ENCODE results near the gene LHX5.

The LHX5 gene

DNA sequence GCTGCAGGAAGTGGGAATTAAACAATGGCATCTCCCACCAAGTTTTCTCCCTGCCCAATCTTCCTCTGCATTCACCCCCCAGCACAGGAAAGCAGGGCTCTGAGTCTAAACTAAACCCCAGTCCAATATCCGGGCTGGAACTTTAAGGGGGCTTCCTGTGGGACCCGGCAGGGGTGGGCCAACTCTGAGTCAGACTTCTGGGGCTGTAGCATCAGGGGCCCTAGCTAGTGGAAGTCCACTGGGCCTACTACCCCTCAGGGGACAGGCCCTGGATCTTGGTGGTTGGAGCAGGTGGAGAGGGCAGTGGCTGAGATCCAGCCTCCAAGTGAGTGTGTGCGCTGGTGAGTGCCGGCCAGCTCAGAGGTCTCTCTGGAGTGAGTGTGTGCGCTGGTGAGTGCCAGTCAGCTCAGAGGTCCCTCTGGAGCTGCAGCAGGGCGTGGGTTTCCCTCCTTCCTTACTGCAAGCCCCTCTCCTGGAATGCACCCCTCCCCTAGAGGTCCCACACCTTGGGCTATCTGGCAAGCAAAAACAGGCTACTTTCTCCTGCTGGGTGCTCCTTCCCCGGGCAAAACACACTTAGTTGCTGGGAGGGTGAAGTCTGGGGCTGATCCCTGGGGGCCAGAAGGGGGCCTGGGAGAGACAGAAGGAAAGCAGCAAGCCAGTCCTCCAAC is 5.6 kb upstream of the LHX5 start:
- no peak for DNase-seq

DNA sequence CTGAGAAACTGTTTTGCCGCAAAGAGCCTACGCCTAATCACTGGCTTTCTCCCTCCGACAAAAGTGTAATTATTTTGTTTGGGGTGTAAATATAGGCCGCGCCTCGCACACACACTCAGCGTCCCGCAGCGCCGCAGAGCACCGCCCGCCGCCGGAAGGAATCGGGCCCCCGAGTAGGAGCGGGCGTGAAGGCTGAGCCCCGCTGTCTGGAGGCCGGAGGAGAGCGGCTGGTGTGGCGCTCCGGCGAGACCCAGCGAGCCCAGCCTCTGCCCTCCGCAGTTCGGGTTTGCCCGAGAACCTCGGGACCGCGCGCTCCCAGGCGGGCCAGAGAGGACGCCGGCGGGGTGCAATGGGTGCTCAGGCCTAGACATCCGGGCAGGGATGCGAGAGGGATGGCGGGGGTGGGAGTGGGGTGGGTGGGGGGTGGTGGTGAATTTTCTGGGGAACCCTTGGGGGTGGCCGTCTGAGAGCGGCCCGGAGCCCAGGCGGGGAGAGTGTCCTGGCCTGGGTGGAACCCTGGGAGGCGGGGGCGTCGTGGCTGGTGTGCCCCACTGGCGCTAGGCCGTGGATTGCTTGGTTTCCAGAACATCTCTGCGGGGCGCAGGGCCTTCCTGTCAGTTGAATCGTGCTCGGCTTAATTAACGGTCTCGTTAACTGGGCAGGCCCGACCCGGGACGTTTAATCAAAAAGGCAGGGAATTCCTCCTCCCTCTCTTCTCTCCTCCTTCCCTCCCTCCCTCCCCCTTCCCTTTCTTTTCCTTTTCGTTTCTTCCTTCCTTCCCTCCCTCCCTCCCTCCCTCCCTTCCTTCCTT is 4.7 kb upstream of the LHX5 start:
- no peak for DNase-seq

DNA sequence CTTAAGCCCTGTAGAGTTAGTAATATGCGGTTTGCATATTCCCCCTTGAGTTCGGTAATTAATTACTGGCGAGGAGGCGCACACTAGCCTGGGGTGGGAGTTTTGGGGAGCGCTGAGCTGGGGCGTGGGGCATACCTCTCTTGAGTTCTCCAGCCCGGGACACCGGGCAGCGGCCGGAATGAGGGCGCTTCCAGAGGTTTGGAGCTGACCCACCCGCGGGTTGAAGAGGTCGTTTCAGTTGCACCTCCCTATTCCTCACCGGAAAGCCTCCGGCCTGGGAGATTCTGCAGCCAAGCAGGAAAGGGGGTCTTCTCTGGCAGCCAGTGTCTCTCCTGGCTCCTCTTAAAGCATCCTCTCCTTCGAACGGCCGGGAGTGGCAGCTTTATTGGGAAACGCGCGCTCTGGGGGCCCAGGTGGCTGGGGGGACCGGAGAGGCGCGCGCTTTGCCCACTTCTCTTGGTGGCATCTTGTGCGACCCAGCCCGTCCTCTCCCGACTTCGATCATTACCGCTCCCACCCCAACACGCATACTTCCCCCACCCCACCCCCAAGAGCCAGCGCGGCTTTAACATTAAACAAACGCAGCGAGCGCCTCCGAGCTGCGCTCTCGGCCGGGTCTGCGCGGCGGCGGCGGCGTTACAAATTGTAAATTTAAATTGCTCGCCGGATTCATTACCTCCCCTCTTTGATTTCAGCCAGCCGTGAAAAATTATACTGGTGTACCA is 3.9 kb upstream of the LHX5 start:
- DNase-seq, result no peak

DNA sequence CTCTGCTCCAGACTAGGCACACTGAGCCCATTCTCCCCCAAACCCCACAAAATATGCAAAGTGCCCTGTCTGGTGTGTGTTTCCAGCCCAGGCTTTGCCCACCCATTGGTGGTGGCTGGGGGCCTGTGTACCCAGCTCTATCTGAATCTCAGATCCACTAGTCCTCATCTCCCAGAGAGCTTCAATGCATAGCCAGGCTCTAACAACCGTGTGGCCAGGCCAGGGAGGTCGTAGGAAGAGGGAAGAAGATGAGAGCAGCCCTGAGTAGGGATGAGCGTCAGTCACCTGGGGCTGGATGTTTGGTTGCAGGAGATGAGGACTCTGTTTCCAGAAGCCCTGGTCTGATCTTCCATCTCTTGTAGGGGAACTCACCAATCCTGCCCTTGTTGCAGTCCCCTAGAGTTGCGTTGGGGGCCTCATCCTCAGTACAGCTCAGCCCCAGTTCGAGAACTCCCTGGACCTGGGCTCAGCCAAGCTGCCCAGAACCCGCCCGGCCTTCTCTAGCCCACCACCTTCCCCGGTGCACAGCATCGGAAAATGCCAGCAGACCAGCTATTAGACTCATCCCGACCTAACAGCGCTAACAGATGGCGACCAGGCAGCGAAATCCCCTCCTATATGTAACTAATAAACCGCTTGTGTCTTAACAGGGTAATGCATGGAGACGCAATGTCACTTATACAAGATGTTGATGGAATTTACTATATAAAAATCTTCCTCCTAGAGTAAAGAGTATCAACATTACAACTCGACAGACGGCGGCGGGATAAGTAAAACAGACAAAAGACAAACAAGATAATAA is 3.2 kb upstream of the LHX5 start:
- no peak for DNase-seq

DNA sequence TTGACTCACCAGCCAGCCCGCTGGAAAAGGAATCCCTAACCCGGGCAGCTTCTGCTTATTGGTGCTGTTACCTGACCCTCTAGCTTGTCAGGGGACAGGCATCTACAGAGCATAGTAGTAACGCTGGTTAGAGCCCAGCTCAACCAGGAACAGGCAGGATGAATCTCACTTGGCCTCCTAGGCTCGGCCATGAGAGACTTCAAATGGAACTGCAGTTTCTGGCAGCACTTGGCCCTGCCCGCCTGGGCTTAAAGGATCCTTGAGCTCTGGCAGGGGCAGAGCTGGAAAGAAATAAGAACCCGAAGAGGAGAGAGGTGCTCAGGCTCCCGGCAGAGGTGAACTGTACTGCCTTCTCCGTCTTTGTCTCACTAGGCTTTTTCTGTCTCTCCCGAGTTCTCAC is 2.3 kb upstream of the LHX5 start:
- DNase-seq, result no peak

DNA sequence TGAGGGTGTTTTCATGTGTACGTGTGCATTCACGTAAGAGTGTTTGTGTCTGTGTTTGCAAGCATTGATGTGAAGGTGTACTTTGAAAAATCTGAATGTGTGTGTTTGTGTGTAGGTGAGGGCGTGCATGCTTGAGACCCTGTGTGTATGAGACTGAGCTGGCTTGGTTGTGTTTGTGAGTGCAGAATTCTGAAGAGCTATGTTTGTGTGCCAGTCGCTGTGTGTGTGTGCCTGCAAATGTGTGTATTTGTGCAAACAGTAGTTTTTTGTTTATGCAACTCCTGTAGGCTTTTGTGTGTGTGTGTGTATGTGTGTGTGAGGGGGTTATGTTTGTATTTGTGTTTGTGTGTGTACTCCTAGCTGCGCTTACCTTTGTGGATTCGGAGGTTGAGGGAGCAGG is 1.7 kb upstream of the LHX5 start:
- no peak for DNase-seq

DNA sequence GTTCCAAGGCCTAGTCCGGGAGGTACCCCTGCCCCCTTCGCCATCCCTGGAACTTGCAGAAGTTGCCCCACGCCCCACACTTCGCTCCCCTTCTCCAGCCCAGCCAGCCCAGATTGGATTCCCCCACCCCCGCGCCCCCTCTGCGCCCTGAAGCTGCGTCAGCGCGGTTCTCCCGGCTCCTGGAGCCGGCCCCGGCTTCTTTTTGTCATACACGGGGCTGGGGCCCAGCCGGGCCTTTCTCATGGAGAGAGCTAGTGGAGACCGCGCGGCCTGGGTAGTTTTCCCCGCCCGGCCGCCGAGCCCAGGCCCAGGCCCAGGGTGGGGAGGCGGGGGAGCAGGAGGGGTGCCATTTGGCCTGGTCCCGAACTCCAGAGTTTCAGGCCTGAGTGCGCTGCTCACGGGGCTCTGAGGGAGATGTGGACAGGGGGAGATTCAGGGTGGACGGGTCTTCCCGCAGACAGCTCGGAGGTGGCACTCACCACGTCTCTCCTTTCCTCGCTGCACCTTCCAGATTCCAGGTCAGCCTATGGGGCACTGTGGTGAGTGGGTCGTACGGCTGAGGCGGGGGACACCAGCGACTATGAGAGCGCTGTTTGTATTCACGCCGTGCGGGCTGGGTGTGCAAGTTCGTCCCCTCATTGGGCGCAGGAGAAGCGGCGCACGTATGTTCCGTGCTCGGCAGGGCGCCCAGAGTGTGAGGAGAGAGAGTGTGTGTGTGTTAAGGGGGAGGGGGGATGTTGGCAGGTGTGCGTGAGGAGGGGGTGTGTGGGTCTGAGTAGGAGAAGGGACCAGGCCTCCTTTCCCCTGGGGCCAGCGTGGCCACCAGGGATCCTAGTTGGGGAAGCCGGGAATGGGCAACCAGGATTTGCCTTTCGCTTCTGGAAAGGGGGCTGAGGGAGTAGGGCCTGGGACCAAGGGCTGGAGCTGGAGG is 785 bp upstream of the LHX5 start:
- DNase-seq, result no peak

DNA sequence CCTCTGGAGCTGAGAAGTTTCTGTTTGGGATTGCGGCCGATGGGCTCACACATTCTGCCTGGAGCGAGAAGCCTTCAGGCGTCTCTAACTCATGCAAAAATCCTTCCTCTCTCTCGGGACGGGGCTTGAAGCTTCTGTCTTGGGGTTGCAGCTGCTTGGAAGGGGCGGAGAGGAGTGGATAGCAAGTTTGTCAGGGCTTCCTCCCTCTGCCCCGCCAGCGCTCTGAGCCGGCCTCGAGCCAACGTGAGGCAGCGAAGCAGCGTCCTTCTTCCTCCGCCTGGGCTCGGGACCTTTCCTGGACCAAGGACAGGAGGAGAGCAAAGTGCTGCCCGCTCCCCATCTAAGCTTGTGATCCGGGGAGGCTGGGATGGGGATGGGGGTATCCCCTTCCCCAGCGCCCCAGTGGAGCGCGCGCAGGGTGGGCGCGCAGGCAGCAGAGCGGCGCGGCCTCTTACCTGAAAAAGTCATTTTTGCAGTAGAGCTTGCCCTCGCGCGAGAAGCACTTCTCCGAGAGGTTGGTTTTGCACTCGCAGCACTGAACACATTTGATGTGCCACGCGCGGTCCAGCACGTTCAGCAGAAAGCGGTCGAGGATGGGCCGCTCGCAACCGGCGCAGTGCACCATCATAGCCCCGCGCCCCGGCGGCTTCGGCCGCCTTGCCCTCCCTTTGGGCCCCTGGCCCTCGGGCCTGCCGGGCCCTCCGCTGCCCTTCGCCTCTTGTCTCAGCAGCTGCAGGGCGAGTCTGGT is 626 bp downstream of the LHX5 start:
- DNase-seq, result no peak

DNA sequence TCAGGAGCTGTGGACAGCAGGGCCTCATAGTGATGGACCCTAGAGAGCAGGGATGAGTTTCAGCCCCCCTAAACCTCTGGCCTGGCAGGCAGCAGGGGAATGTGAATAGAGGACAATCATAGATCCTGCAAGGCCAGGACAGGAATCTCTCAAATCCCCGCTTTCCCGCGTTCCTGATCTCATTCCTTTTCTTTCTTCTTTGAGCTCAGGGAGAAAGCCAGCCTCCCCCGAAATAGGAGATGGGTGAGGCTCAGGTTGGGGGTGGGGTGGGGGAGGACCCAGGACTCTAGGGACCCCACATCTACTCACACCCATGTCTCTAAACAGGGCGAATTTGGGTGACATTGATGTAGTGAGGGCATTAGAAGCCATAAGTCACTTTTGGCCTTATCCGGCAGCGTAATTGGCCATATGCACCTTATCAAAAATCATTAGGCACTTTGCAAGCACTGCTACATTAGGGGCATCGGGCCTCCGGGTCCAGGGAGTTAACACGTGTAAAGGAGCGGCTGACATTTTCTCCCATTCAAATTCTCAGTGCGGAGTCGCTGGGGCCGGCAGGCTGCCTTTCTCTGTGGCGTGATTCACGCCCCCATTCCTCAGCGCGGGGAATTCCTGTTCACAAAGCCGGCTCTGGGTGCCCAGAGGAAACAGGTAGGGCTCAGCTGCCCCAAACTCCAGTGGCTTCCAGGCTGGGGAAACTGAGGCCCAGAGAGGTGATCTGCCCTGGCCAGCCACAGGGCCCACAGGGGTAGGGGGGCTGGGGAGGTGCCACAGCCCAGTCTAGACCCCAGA is 1.5 kb downstream of the LHX5 start:
- no peak for DNase-seq

DNA sequence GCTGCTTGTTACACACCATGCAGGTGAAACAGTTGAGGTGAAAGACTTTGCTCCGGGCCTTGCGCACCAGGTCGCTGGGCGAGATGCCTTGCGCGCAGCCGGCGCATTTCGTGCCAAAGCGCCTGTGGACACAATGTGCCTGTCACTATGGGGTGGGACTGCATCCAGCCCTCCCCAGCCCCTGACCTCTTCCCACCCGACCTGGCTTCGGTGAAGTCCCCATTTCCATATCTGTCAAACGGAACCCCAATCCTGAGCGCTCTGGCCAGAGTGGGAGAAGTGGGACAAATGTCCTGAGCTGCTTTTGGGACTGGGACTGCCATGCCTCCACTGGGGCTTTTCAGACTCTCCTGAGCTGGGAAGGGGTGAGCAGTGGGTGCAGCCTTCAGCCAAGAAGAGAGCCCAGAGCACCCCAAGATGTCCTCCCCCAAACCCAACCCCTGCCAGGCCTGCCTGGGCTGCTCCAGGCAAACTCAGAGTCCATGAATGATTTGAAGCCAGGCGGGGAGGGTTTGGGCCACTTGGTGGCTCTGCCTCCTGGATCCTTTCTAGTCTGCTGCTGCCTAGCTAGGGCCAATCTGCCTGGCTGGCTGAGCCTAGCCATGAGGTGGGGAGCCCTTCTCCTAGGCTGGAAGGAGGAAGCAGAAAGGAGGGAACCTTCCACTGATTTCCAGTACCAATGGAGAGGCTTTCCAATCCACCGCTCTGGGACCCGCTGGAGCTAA is 2.3 kb downstream of the LHX5 start:
- no peak for DNase-seq

DNA sequence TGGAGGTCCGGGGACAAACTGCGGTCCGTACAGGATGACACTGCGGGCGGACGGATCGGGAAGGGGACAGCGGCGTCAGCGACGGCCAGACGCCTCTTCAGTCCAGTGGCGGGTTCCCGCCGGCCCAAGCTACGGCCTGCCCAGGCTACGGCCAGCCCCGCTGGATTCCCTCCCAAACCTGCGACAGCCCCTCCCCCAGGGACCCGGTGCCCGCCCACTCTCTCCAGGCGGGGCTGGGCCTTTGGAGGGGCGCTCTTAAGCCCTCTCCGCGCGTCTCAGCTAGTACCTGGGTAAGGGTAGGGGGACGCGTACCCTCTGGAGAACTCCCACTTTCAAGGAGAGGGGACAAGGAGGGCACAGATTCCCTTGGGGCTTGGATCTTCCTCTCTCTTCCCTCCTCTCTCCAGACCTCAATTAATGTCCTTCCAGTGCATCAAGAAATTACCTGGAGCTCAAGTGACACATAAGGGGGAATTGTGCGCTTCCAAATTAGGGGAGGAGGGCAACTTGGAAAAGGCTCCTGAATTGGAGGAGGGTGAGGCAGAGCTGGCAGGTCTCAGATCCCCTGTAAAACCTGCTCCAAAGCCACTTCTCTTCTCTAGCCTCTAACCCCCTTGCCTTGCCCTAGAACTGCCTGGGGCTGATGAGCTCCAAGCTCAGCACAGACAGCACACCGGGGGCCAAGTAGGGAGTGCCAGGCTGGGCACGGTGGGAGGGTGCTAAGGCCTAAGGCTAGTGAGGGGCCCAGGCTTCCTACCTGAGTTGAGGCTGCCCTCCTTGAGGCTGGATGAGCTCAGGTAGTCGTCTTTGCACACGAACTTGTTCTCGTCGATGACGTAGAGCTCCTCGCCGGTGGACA is 3.1 kb downstream of the LHX5 start:
- DNase-seq, result no peak

DNA sequence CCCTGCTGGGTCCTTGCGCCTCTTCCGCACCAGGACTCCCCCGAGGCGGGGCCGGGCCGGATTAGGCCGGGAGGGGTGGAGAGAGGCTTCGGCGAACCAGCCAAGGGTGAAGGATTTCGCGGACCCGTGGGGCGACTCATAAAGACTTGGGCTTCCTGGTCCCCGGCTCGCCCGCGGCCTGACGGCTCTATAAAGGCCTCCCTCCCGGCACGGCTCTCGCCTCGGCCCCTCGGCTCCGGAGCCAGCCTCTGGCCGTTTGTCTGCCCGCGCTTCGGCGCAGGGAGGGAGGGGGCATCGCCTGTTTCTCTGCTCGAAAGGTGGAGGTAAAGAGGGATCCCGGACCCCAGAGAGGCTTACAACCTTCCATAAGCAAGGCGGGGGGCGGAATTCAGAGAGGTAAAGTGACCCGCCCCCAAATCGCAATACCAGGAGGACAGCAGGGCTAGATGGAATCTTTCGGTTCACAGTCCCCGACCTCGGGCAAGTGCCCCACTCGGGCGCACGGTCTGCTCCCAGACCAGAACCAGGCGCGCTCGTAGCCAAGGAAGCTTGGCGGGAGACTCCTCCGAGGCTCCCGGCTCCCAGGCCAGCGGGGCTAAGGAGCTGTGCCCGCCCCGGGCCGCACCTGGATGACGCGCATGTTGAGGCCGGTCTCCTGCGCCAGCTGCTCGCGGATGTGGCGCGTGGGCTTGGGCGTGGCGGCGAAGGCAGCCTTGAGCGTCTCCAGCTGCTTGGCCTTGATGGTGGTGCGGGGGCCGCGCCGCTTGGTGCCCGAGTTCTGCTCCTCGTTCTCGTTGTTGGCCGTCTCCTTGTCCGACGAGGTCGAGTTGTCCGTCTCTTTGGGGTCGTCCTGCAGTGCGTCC is 3.9 kb downstream of the LHX5 start:
- no peak for DNase-seq

DNA sequence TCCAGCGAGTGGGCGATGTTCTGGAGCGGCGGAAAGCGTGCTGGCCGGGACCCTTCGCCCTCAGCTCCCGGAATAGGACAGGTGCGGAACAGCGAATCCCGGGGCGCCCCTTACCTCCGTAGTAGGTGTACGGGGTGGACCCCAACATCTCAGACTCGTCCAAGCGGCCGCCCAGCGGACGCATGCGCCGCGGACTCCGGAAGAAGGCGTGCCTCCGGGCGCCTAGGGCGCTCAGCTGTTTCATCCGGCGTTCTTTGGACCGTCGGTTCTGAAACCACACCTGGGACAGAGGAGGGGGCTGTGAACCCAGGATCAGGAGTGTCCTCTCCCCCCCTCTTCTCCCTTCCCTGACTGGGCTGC is 4.5 kb downstream of the LHX5 start:
- DNase-seq, result no peak

DNA sequence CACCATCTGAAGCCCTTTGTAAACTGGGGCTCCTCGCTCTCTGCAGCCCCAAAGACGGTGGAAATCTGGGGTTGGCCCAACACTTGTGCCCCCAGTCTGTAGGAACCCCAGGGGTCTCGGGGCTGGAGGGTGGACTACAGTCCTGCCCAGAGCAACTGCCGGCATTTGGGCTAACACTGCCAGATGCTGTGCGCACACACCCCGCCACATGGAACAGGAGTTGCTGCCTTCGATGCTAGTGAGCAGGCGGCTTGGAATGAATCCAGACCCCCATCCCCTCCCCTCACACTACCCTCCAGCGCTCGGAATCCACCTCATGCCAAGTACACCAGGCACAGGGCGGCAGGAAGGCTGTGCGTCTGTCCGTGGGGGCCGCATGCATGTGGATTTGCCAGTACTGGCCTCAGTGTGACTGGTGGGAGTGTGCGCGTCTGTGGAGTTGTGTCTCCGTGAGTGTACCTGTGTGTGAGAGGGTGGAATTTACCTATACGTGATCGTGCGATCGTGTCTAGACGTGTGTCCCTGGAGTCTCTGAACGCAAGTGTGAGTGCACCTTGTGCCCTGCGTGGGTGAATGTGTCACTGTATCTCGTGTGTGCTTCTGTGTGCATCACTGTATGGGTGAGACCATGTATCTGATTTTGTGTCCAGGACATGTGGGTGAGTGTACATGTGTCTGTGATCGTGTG is 5.1 kb downstream of the LHX5 start:
- DNase-seq, result no peak

DNA sequence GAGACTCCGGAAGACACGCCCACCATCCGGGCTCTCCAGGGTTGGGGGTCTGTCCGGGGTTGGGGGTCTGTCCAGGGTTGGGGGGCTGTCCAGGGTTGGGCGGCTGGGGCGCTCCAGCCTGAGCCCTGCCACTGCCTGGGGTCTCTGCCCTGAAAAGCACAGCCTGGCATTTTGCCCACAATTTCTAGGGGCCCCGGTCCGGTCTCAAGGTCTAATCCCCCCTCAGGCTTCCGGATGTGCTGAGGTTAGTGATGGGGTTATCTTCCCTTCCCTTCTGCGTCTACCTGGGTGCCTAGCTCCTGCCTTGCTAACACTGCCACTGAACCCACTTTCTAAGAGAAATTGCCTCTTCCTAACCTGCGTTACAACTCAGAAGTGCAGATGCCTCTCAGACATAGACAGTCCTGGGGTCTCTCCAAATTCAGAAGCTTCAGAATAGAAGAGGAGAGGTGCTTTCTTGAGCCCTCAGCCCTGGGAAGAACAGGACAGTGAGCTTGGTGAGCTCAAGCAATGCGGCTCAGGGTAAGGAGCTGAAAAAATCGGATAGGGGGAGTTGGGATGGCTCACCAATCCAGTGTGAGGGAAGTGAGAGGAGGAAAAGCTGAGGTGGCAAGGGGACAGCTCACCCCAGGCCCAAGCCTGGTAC is 5.7 kb downstream of the LHX5 start:
- DNase-seq, result no peak

DNA sequence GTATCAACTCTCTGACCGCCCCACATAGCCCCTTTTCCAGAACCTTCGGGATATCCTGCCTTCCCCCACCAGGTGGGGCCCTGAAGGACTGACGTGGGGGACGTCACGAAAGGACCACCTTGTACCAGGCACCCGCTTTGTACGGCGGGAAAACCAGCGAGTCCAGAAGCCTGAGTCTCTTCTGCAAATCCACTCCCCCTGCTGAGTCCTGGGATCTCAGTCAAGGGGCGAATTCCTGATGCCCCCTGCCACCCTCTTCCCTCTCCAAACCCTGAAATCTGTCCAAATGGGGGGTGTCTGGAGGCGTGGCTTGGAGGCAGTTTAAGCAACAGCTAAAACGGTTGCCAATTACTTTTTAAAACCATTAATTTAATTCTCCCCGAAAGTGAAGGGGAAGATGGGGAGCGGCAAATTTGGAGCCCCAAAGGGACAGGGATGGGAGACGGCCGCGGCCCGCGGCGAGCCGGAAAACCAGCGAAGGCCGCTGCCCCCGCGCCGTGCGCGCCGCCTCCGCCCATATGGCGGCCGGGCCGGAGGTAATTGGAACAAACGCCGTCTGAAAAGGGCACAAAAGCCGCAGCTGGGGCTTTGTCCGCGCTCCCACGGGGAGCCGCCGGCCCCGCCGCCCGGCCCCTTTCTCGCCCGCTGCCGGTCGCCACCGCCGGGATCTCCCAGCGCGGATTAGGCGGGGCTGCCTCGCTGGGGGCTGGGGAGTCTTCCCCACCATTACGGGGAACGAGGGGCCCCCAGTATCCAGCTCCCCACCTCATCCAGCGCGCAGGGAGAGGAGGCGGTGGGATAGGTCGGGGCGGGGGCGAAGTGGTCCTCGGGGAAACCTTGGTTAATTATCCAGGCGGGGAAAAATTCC is 6.6 kb downstream of the LHX5 start:
- no peak for DNase-seq
